ENCODE results near the gene SLC25A11. TPM values are rescaled to one million over a fixed set of nuclear protein-coding genes. Genes with fewer than 3 reads are reported as not detected.

Gene SLC25A11
- total RNA-seq (2022; extraction: Qiagen RNA extraction): 59.5 to 69.3 TPM (median 66.9 TPM) in 5 replicates

GRCh38 chr17:4939796-4940554, at the start of gene SLC25A11, which contains the start of gene RNF167:
Gene SLC25A11, minus strand, starts transcription at chr17:4940046. Its CDS starts 136 bp downstream, at chr17:4939910.
Gene RNF167, plus strand, starts transcription at chr17:4940268. Its CDS starts 642 bp downstream, at chr17:4940910.

GRCh38 chr17:4986951-4987766, 47.3 kb upstream of the SLC25A11 start, which contains the start of gene CAMTA2:
Gene CAMTA2, minus strand, starts transcription at chr17:4987675. Its CDS starts 1,453 bp downstream, at chr17:4986222.

GRCh38 chr17:4967539-4968485, 28.0 kb upstream of the SLC25A11 start, which contains the start of gene SPAG7:
Gene SPAG7, minus strand, starts transcription at chr17:4967817. Its CDS starts 13 bp downstream, at chr17:4967804.

GRCh38 chr17:4950746-4951204, 10.9 kb upstream of the SLC25A11 start, which contains the start of gene ENO3:
Gene ENO3, plus strand, starts transcription at chr17:4951119. Its CDS starts 711 bp downstream, at chr17:4951830.

GRCh38 chr17:4948166-4948930, 8.5 kb upstream of the SLC25A11 start, which contains the start of gene PFN1:
Gene PFN1, minus strand, starts transcription at chr17:4948530. Its CDS starts 136 bp downstream, at chr17:4948394.

GRCh38 chr17:4931963-4932362, 7.9 kb downstream of the SLC25A11 start, which contains the start of gene GP1BA:
Gene GP1BA, plus strand, starts transcription at chr17:4932277. Its CDS starts 328 bp downstream, at chr17:4932605.

GRCh38 chr17:4903051-4903818, 36.6 kb downstream of the SLC25A11 start, which contains the start of gene CHRNE:
Gene CHRNE, minus strand, starts transcription at chr17:4903098. Its CDS starts 35 bp downstream, at chr17:4903063.

GRCh38 chr17:4899341-4900230, 40.3 kb downstream of the SLC25A11 start, which contains the start of gene C17orf107:
Gene C17orf107, plus strand, starts transcription at chr17:4899536. Its CDS starts 227 bp downstream, at chr17:4899763.

Other genes with a start within 250 kb of the SLC25A11 start
- 67.8 to 72.2 TPM (median 71.2 TPM) in 5 replicates for gene PELP1, start 235.9 kb downstream of the SLC25A11 start, total RNA-seq (2022; extraction: Qiagen RNA extraction)
- gene ARRB2, start 229.4 kb downstream of the SLC25A11 start, total RNA-seq (2022; extraction: Qiagen RNA extraction): 48.0 to 63.1 TPM (median 54.3 TPM) in 5 replicates
- gene MED11, start 208.6 kb downstream of the SLC25A11 start, total RNA-seq (2022; extraction: Qiagen RNA extraction): 36.8 to 42.3 TPM (median 40.0 TPM) in 5 replicates
- 0.31 to 0.51 TPM (median 0.41 TPM) in 5 replicates for gene ZMYND15, start 200.2 kb downstream of the SLC25A11 start, total RNA-seq (2022; extraction: Qiagen RNA extraction)
- gene CXCL16, start 200.1 kb downstream of the SLC25A11 start, total RNA-seq (2022; extraction: Qiagen RNA extraction): 13.6 to 19.1 TPM (median 15.5 TPM) in 5 replicates
- 0.21 to 1.0 TPM (median 0.47 TPM) in 5 replicates for gene TM4SF5, start 168.2 kb downstream of the SLC25A11 start, total RNA-seq (2022; extraction: Qiagen RNA extraction)
- 0.41 to 1.1 TPM (median 0.74 TPM) in 5 replicates for gene VMO1, start 153.7 kb downstream of the SLC25A11 start, total RNA-seq (2022; extraction: Qiagen RNA extraction)
- 0.10 TPM in 1 of 5 replicates, not detected in the others for gene GLTPD2, start 151.1 kb downstream of the SLC25A11 start, total RNA-seq (2022; extraction: Qiagen RNA extraction)
- 442 to 505 TPM (median 483 TPM) in 5 replicates for gene PSMB6, start 143.9 kb downstream of the SLC25A11 start, total RNA-seq (2022; extraction: Qiagen RNA extraction)
- 18.9 to 25.3 TPM (median 23.9 TPM) in 5 replicates for gene PLD2, start 132.9 kb downstream of the SLC25A11 start, total RNA-seq (2022; extraction: Qiagen RNA extraction)
- gene MINK1, start 106.7 kb downstream of the SLC25A11 start, total RNA-seq (2022; extraction: Qiagen RNA extraction): 47.9 to 64.6 TPM (median 57.9 TPM) in 5 replicates
- gene C17orf107, start 40.5 kb downstream of the SLC25A11 start, total RNA-seq (2022; extraction: Qiagen RNA extraction): 0.17 to 0.31 TPM (median 0.25 TPM) in 5 replicates
- gene CHRNE, start 36.9 kb downstream of the SLC25A11 start, total RNA-seq (2022; extraction: Qiagen RNA extraction): 0.05 to 0.12 TPM (median 0.07 TPM) in 4 of 5 replicates, not detected in the other
- not detected in 5 replicates for gene GP1BA, start 7.8 kb downstream of the SLC25A11 start, total RNA-seq (2022; extraction: Qiagen RNA extraction)
- gene RNF167, start 222 bp upstream of the SLC25A11 start, total RNA-seq (2022; extraction: Qiagen RNA extraction): 86.0 to 136 TPM (median 116 TPM) in 5 replicates
- 2,071 to 2,769 TPM (median 2,761 TPM) in 5 replicates for gene PFN1, start 8.5 kb upstream of the SLC25A11 start, total RNA-seq (2022; extraction: Qiagen RNA extraction)
- gene ENO3, start 11.1 kb upstream of the SLC25A11 start, total RNA-seq (2022; extraction: Qiagen RNA extraction): 43.2 to 51.8 TPM (median 45.9 TPM) in 5 replicates
- gene SPAG7, start 27.8 kb upstream of the SLC25A11 start, total RNA-seq (2022; extraction: Qiagen RNA extraction): 66.5 to 79.2 TPM (median 70.5 TPM) in 5 replicates
- gene CAMTA2, start 47.6 kb upstream of the SLC25A11 start, total RNA-seq (2022; extraction: Qiagen RNA extraction): 25.5 to 36.5 TPM (median 31.3 TPM) in 5 replicates
- 1.1 to 2.0 TPM (median 1.8 TPM) in 5 replicates for gene INCA1, start 57.5 kb upstream of the SLC25A11 start, total RNA-seq (2022; extraction: Qiagen RNA extraction)
- 98.2 to 122 TPM (median 115 TPM) in 5 replicates for gene KIF1C, start 57.9 kb upstream of the SLC25A11 start, total RNA-seq (2022; extraction: Qiagen RNA extraction)
- 0.54 to 1.2 TPM (median 0.73 TPM) in 5 replicates for gene SLC52A1, start 95.4 kb upstream of the SLC25A11 start, total RNA-seq (2022; extraction: Qiagen RNA extraction)
- gene ZFP3, start 138.4 kb upstream of the SLC25A11 start, total RNA-seq (2022; extraction: Qiagen RNA extraction): 0.94 to 1.3 TPM (median 1.1 TPM) in 5 replicates
- gene ZNF232, start 171.8 kb upstream of the SLC25A11 start, total RNA-seq (2022; extraction: Qiagen RNA extraction): 3.7 to 4.2 TPM (median 4.0 TPM) in 5 replicates
- 0.02 TPM in 5 replicates for gene USP6, start 176.0 kb upstream of the SLC25A11 start, total RNA-seq (2022; extraction: Qiagen RNA extraction)

All from A549 treated with Hydrocortisone at 1 μM for 4 hours (cell line).